ENCODE results near the gene RHOA. TPM values are rescaled to one million over a fixed set of nuclear protein-coding genes. Genes with fewer than 3 reads are reported as not detected.
A peak's percentile ranks its signal among the peaks of the same experiment; 100 is the strongest.
"Not testable (repeated sequence)": the region's sequence is repeated elsewhere in the genome, so short reads cannot be mapped to it uniquely, and the experiment has no call there.

RHOA gene
- total and polyA plus RNA-seq, 4 donors = 269 to 567 (median 432) TPM

DNA sequence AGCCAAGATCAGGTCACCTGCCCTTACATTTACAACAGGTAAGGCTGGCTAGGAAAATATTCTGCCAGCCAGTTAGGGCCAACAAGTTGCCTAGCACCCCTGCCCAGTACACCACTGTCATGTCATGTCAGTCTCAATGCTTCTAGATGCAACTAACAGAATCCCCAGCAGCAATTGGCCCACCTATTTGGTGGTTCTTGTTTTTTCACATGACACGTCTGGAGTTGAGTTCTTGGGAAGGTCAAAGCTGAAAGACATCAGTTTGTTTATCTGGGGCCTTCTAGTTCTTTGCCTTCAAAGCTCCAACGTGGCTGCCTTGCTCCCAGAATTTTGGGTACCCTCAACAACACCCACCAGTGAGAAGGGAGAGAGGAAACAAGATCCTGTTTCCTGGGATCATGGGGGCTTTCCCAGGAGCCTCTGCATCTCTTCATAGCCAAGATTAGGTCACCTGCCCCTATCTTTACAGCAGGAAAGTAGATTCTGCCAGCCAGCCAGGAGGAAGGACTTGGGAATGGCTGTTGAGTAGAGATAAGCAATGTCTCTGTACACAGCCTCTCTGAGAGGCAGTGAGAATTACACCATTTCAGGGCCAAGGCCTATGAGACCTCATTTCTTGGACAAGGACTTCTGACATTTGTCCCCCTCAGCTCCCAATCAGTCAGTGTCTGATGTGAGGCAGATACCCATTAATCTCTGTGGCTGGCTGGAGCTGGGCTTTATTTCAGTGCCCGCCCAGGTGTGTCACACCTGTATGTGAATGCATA lies 62.2 kb downstream of the RHOA start:
- Histone ChIP-seq H3K4me3 (no peak overlapping the region), H3K36me3 (ENCODE audit: control insufficient read depth in 4 of 4, insufficient read depth in 4 of 4, low read length in 4 of 4) (no peaks in the 10 kb centered on the region), H3K9me3 (ENCODE audit: control insufficient read depth in 4 of 4, insufficient read depth in 3 of 4, low read length in 3 of 4) (no peaks in the 10 kb centered on the region), H3K9ac (ENCODE audit: insufficient read depth in 1 of 2, low read length in 2 of 2) (no peak overlapping the region), H3K4me1 (ENCODE audit: control insufficient read depth in 5 of 5, insufficient read depth in 5 of 5, low read length in 5 of 5) (peaks cover 0 to 9% (median 0%) of the 10 kb centered on the region in 5 donors), H3K27ac (ENCODE audit: low read depth in 1 of 2, low read length in 1 of 2) (peak overlapping the region in 1 of 2 donors; percentile 49), H3K27me3 (ENCODE audit: control insufficient read depth in 3 of 3, insufficient read depth in 3 of 3, low read length in 2 of 3) (no peaks in the 10 kb centered on the region)
- 52 to 58% methylated on average over 3 of the region's 3 CpGs for WGBS, 2 donors
- ATAC-seq (ENCODE audit: insufficient read depth, low FRiP score) (no peak), DNase-seq (no peak)
- TF ChIP-seq, protein P1, sequence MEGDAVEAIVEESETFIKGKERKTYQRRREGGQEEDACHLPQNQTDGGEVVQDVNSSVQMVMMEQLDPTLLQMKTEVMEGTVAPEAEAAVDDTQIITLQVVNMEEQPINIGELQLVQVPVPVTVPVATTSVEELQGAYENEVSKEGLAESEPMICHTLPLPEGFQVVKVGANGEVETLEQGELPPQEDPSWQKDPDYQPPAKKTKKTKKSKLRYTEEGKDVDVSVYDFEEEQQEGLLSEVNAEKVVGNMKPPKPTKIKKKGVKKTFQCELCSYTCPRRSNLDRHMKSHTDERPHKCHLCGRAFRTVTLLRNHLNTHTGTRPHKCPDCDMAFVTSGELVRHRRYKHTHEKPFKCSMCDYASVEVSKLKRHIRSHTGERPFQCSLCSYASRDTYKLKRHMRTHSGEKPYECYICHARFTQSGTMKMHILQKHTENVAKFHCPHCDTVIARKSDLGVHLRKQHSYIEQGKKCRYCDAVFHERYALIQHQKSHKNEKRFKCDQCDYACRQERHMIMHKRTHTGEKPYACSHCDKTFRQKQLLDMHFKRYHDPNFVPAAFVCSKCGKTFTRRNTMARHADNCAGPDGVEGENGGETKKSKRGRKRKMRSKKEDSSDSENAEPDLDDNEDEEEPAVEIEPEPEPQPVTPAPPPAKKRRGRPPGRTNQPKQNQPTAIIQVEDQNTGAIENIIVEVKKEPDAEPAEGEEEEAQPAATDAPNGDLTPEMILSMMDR (IDR thresholded peaks at IDR 0.05; ENCODE audit: control extremely low read depth, extremely low read depth) = no peak

DNA sequence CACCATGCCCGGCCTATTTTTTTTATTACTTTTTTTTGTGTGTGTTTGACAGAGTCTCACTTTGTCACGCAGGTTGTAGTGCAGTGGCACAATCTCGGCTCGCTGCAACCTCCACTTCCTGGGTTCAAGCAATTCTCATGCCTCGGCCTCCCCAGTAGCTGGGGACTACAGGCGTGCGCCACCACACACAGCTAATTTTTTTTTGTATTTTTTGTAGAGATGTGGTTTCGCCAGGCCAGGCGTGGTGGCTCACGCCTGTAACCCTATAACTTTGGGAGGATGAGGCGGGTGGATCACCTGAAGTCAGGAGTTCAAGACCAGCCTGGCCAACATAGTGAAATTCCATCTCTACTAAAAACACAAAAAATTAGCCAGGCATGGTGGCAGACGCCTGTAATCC lies 63.4 kb downstream of the RHOA start:
- not testable (repeated sequence) for H3K27ac ChIP-seq (ENCODE audit: low read depth in 1 of 2, low read length in 1 of 2)
- H3K4me1 ChIP-seq (ENCODE audit: control insufficient read depth in 5 of 5, insufficient read depth in 5 of 5, low read length in 5 of 5) = peaks cover 0 to 13% (median 0%) of the 10 kb centered on the region in 5 donors

DNA sequence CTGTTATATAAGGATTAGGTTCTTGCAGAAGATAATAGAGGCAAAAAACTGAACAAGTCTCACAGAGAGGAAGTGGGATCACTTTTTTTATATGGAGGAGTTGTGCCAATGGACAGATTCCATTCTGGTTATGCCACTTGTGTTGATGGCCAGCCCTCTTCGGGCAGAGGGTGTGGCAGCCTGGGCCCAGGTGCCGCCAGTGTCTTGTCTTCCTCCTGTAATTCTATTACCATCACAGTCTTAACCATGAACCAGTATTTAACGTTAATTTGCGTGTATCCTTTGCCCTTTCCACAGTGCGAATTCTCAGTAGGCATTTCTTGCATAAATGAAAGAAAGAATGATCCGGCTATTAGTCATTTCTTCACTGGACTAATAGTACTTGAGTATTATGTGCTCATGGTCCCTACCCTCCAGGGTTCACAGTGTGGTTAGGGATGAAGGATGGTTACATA lies 65.0 kb downstream of the RHOA start:
- 64 to 74% methylated on average over 6 of the region's 6 CpGs for WGBS, 2 donors
- ATAC-seq (ENCODE audit: insufficient read depth, low FRiP score) = no peak
- no peak overlapping the region for H3K9ac ChIP-seq (ENCODE audit: insufficient read depth in 1 of 2, low read length in 2 of 2)

More for the DNA sequence above, 63.4 kb downstream of the RHOA start:
- not testable (repeated sequence) for H3K9me3 ChIP-seq (ENCODE audit: control insufficient read depth in 4 of 4, insufficient read depth in 3 of 4, low read length in 3 of 4); H3K4me3 ChIP-seq; ATAC-seq (ENCODE audit: insufficient read depth, low FRiP score); H3K27me3 ChIP-seq (ENCODE audit: control insufficient read depth in 3 of 3, insufficient read depth in 3 of 3, low read length in 2 of 3); DNase-seq; H3K9ac ChIP-seq (ENCODE audit: insufficient read depth in 1 of 2, low read length in 2 of 2); H3K36me3 ChIP-seq (ENCODE audit: control insufficient read depth in 4 of 4, insufficient read depth in 4 of 4, low read length in 4 of 4)
- WGBS, 2 donors = 89 to 92% methylated on average over 12 of the region's 12 CpGs

DNA sequence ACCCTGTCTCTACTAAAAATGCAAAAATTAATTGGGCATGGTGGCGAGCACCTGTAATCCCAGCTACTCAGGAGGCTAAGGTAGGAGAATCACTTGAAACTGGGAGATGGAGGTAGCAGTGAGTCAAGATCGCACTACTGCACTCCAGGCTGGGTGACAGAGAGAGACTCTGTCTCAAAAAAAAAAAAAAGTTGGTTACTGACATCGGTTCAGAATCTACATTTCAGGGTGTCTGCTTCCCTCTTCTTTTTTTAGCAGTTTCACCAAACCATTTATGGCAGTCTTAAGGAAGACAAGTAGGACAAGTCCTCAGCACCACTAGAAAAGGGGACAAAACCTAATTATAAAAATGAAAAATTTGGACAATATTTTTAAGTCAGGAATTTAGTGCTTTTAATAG lies 68.6 kb downstream of the RHOA start:
- WGBS, 2 donors = 60 to 78% methylated on average over 3 of the region's 3 CpGs
- peaks cover 3 to 19% (median 8%) of the 10 kb centered on the region in 5 donors for H3K4me1 ChIP-seq (ENCODE audit: control insufficient read depth in 5 of 5, insufficient read depth in 5 of 5, low read length in 5 of 5)
- no peaks in the 10 kb centered on the region for H3K27me3 ChIP-seq (ENCODE audit: control insufficient read depth in 3 of 3, insufficient read depth in 3 of 3, low read length in 2 of 3)
- TF ChIP-seq, protein P1 (IDR thresholded peaks at IDR 0.05; ENCODE audit: control extremely low read depth, extremely low read depth) = no peak
- DNase-seq (no peak), ATAC-seq (ENCODE audit: insufficient read depth, low FRiP score) (no peak)
- H3K9ac ChIP-seq (ENCODE audit: insufficient read depth in 1 of 2, low read length in 2 of 2) = no peak overlapping the region
- H3K9me3 ChIP-seq (ENCODE audit: control insufficient read depth in 4 of 4, insufficient read depth in 3 of 4, low read length in 3 of 4) = no peaks in the 10 kb centered on the region
- H3K36me3 ChIP-seq (ENCODE audit: control insufficient read depth in 4 of 4, insufficient read depth in 4 of 4, low read length in 4 of 4) = no peaks in the 10 kb centered on the region
- H3K27ac ChIP-seq (ENCODE audit: low read depth in 1 of 2, low read length in 1 of 2) = no peak overlapping the region
- no peak overlapping the region for H3K4me3 ChIP-seq

More for the DNA sequence above, 65.0 kb downstream of the RHOA start:
- DNase-seq = no peak
- H3K36me3 ChIP-seq (ENCODE audit: control insufficient read depth in 4 of 4, insufficient read depth in 4 of 4, low read length in 4 of 4) = no peaks in the 10 kb centered on the region
- H3K4me3 ChIP-seq = no peak overlapping the region
- H3K27me3 ChIP-seq (ENCODE audit: control insufficient read depth in 3 of 3, insufficient read depth in 3 of 3, low read length in 2 of 3) = no peaks in the 10 kb centered on the region
- H3K4me1 ChIP-seq (ENCODE audit: control insufficient read depth in 5 of 5, insufficient read depth in 5 of 5, low read length in 5 of 5) = peaks cover 0 to 15% (median 0%) of the 10 kb centered on the region in 5 donors
- H3K9me3 ChIP-seq (ENCODE audit: control insufficient read depth in 4 of 4, insufficient read depth in 3 of 4, low read length in 3 of 4) = no peaks in the 10 kb centered on the region
- H3K27ac ChIP-seq (ENCODE audit: low read depth in 1 of 2, low read length in 1 of 2) = peak overlapping the region in 1 of 2 donors; percentile 79
- TF ChIP-seq, protein P1 (IDR thresholded peaks at IDR 0.05; ENCODE audit: control extremely low read depth, extremely low read depth) = no peak

Measured in lung (tissue), 12 donors.